Activated naive CD8-positive, alpha-beta T cell (primary cell): Measurements from ENCODE around the gene SMIM5.
A peak's percentile ranks its signal among the peaks of the same experiment; 100 is the strongest.

Source experiments
- H3K27ac Mint-ChIP-seq: one replicate; pipeline ENCODE4 v1.8.0; 2021; ENCODE audit warnings: mixed read lengths
- H3K27me3 Mint-ChIP-seq: one replicate; pipeline ENCODE4 v1.8.0; 2021; ENCODE audit warnings: mixed read lengths
- H3K36me3 Mint-ChIP-seq: one replicate; pipeline ENCODE4 v1.8.0; 2021; ENCODE audit warnings: mixed read lengths
- H3K4me1 Mint-ChIP-seq: one replicate; pipeline ENCODE4 v1.8.0; 2021; ENCODE audit warnings: low read depth, mixed read lengths
- H3K4me3 Mint-ChIP-seq: one replicate; pipeline ENCODE4 v1.8.0; 2021; ENCODE audit warnings: mild to moderate bottlenecking, mixed read lengths
- H3K9me3 Mint-ChIP-seq: one replicate; pipeline ENCODE4 v1.8.0; 2021; ENCODE audit warnings: low read depth, mixed read lengths

SMIM5 gene

GRCh38 chr17:75614556-75615270 lies 18.5 kb upstream of the SMIM5 start:
- Mint-ChIP-seq H3K4me1 (no peaks in the 10 kb centered on the region), H3K27me3 (no peaks in the 10 kb centered on the region), H3K4me3 (no peak overlapping the region), H3K9me3 (no peaks in the 10 kb centered on the region), H3K27ac (no peak overlapping the region), H3K36me3 (peaks cover 2% of the 10 kb centered on the region)

- H3K36me3 Mint-ChIP-seq: peaks cover 2% of the 10 kb centered on the region
- no peaks in the 10 kb centered on the region for H3K4me1 Mint-ChIP-seq
- no peak overlapping the region for H3K27ac Mint-ChIP-seq
- no peaks in the 10 kb centered on the region for H3K9me3 Mint-ChIP-seq
- no peaks in the 10 kb centered on the region for H3K27me3 Mint-ChIP-seq
- H3K4me3 Mint-ChIP-seq: no peak overlapping the region
These were observed 17.9 kb upstream of the SMIM5 start for GRCh38 chr17:75615301-75615700.

- no peaks in the 10 kb centered on the region for H3K4me1 Mint-ChIP-seq
- H3K27me3 Mint-ChIP-seq: no peaks in the 10 kb centered on the region
- H3K4me3 Mint-ChIP-seq: no peak overlapping the region
- no peak overlapping the region for H3K27ac Mint-ChIP-seq
- no peaks in the 10 kb centered on the region for H3K9me3 Mint-ChIP-seq
- H3K36me3 Mint-ChIP-seq: peaks cover 2% of the 10 kb centered on the region
These were observed 16.6 kb upstream of the SMIM5 start for GRCh38 chr17:75616521-75617122.

DNA sequence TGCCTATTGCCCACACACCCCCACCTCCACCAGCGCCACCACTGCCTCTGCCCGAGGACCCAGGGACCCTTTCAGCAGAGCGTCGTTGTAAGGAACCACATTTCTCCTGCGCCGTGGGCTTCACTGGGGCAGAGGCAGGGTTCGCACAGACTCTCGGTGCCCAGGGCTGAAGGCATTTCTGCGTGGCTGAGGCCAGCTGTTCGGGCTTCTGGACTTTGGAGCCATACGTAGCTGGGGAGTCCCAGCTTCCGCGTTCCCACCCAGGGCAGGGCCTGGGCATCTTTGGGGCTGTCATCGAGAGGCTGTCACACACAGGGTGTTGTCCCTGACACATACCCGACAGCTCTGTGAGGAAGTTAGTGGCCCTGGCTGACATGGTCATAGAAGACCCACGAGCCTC lies 16.0 kb upstream of the SMIM5 start:
- no peak overlapping the region for H3K4me3 Mint-ChIP-seq
- no peaks in the 10 kb centered on the region for H3K36me3 Mint-ChIP-seq
- H3K27ac Mint-ChIP-seq: no peak overlapping the region
- H3K9me3 Mint-ChIP-seq: no peaks in the 10 kb centered on the region
- H3K27me3 Mint-ChIP-seq: no peaks in the 10 kb centered on the region
- H3K4me1 Mint-ChIP-seq: no peaks in the 10 kb centered on the region

DNA sequence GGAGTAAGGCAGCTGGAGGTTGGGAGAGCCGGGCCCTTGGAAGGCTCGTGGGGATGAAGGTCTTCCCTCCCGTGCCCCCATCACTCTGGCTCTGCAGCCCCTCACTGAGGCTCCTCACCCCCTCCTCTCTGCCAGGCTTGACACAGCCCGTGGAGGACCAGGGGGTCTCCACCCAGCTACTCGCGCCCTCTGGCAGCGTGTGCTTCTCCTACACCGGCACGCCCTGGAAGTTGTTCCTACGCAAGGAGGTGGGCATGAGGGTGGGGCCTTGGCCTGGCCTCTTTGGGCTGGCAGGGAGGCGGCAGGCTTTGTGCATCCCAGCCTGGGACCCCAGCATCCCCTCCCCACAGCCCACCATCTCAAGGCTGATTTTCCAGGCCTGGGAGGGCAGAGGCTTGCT lies 15.6 kb upstream of the SMIM5 start:
- H3K36me3 Mint-ChIP-seq: no peaks in the 10 kb centered on the region
- H3K9me3 Mint-ChIP-seq: no peaks in the 10 kb centered on the region

DNA sequence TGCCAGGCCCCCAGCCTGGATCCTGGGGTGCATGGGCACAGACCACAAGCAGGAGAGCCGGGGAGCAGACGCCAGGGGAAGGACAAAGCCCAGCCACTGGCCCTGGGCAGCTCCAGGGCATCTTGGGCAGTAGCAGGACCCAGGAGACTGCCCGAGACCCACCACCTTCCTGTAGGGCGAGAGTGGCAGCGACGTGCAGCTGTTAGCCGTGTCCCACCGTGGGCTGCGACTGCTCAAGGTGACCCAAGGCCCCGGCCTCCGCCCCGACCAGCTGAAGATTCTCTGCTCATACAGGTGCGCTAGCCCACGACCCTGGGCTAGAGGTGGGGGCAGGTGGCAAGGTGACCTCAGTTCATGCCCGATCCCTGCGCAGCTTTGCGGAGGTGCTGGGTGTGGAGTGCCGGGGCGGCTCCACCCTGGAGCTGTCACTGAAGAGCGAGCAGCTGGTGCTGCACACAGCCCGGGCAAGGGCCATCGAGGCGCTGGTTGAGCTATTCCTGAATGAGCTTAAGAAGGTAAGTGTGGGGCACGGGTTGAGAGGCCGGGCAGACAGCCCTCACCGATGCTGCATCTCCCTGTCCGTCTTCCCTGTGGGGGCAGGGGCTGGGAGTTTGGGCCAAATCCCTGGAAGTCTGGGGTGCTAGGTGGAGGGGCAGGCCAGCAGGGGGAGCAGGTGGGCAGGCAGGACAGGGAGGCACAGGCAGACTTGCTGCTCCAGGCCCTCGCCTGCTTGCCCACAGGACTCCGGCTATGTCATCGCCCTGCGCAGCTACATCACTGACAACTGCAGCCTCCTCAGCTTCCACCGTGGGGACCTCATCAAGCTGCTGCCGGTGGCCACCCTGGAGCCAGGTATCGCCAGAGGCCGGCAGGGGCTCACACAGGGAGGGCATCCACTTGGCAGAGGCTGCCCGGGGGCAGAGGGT lies 13.5 kb upstream of the SMIM5 start:
- no peaks in the 10 kb centered on the region for H3K27me3 Mint-ChIP-seq

More for the DNA sequence above, 15.6 kb upstream of the SMIM5 start:
- H3K27me3 Mint-ChIP-seq: no peaks in the 10 kb centered on the region
- H3K4me3 Mint-ChIP-seq: no peak overlapping the region
- H3K4me1 Mint-ChIP-seq: no peaks in the 10 kb centered on the region
- H3K27ac Mint-ChIP-seq: no peak overlapping the region

GRCh38 chr17:75621489-75621888 lies 11.7 kb upstream of the SMIM5 start:
- no peak overlapping the region for H3K4me3 Mint-ChIP-seq
- no peaks in the 10 kb centered on the region for H3K36me3 Mint-ChIP-seq
- H3K27ac Mint-ChIP-seq: no peak overlapping the region
- no peaks in the 10 kb centered on the region for H3K27me3 Mint-ChIP-seq
- H3K4me1 Mint-ChIP-seq: no peaks in the 10 kb centered on the region
- H3K9me3 Mint-ChIP-seq: no peaks in the 10 kb centered on the region

More for the DNA sequence above, 13.5 kb upstream of the SMIM5 start:
- no peaks in the 10 kb centered on the region for H3K9me3 Mint-ChIP-seq
- H3K4me1 Mint-ChIP-seq: no peaks in the 10 kb centered on the region
- no peak overlapping the region for H3K4me3 Mint-ChIP-seq
- no peak overlapping the region for H3K27ac Mint-ChIP-seq
- H3K36me3 Mint-ChIP-seq: no peaks in the 10 kb centered on the region

DNA sequence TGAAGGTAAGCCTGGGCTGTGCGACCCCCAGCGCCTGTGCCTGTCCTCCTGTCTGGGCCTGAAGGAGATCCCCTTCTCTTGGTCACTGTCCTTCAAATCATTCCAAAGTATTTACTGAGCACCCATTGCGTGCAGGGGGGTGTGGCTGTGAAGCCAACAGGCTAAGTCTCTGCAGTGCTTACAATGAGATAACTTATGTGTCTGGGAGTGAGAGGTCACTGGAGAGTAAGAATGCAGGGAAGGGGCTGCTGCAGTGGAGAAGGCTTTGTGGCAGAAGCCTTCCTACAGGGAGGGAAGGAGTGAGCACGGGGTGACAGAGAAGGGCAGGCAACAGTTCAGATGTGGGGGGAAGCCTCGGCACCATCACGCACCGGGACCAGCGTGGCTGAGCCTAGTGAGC lies 11.2 kb upstream of the SMIM5 start:
- Mint-ChIP-seq H3K4me3 (no peak overlapping the region), H3K27ac (peak overlapping the region; percentile 64), H3K4me1 (no peaks in the 10 kb centered on the region), H3K36me3 (no peaks in the 10 kb centered on the region), H3K9me3 (no peaks in the 10 kb centered on the region), H3K27me3 (no peaks in the 10 kb centered on the region)

DNA sequence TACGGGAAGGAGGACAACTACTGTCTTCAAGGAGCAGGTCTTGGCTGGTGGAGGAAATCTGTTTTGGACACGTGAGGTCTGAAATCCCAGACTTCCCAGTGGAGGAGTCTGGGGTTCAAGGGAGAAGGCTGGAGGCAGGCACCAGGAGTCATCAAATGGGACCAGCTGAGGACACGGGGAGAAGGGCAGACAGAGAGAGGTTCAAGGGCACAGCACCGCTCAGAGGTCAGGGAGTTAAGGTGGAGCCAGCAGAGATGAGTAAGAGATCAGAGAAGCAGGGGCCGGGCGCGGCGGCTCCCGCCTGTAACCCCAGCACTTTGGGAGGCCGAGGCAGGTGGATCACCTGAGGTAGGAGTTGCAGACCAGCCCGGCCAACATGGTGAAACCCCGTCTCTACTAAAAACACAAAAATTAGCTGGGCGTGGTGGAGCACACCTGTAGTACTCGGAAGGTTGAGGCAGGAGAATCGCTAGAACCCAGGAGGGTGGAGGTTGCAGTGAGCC lies 10.4 kb upstream of the SMIM5 start:
- Mint-ChIP-seq H3K4me3 (no peak overlapping the region), H3K4me1 (no peaks in the 10 kb centered on the region), H3K27ac (no peak overlapping the region), H3K9me3 (no peaks in the 10 kb centered on the region), H3K27me3 (no peaks in the 10 kb centered on the region), H3K36me3 (no peaks in the 10 kb centered on the region)

DNA sequence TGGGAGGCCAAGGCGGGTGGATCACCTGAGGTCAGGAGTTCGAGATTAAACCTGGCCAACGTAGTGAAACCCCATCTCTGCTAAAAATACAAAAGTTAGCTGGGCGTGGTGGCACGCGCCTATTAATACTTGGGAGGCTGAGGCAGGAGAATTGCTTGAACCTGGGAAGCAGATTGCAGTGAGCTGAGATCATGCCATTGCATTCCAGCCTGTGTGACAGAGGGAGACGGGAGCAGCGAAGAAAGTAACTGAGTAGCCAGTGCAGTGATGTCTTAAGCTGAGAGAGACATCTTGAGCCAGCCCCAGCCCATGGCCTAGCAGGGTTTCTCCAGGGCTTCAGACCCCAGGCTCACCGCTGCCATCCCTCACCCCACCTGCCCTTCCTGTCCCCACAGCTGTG lies 9.8 kb upstream of the SMIM5 start:
- Mint-ChIP-seq H3K27me3 (no peaks in the 10 kb centered on the region), H3K4me3 (no peak overlapping the region), H3K27ac (no peak overlapping the region), H3K9me3 (no peaks in the 10 kb centered on the region), H3K4me1 (no peaks in the 10 kb centered on the region), H3K36me3 (no peaks in the 10 kb centered on the region)

DNA sequence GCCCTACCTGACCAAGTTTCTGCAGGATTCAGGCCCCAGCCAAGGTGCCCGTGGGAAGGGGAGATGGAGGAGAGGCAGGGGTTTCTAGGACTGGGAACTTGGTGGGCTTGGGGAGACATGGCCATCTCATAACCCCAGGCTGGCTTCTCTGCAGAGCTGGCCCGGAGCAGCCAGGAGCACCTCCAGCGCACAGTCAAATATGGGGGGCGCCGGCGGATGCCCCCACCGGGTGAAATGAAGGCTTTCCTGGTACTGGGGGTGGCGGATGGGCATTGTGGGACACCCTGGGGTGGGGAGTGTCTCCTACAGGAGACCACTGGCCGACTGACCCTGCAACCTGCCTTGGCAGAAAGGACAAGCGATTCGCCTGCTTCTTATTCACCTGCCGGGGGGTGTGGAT lies 9.2 kb upstream of the SMIM5 start:
- no peaks in the 10 kb centered on the region for H3K27me3 Mint-ChIP-seq
- no peaks in the 10 kb centered on the region for H3K36me3 Mint-ChIP-seq
- H3K4me1 Mint-ChIP-seq: no peaks in the 10 kb centered on the region
- no peak overlapping the region for H3K27ac Mint-ChIP-seq
- no peaks in the 10 kb centered on the region for H3K9me3 Mint-ChIP-seq
- no peak overlapping the region for H3K4me3 Mint-ChIP-seq

DNA sequence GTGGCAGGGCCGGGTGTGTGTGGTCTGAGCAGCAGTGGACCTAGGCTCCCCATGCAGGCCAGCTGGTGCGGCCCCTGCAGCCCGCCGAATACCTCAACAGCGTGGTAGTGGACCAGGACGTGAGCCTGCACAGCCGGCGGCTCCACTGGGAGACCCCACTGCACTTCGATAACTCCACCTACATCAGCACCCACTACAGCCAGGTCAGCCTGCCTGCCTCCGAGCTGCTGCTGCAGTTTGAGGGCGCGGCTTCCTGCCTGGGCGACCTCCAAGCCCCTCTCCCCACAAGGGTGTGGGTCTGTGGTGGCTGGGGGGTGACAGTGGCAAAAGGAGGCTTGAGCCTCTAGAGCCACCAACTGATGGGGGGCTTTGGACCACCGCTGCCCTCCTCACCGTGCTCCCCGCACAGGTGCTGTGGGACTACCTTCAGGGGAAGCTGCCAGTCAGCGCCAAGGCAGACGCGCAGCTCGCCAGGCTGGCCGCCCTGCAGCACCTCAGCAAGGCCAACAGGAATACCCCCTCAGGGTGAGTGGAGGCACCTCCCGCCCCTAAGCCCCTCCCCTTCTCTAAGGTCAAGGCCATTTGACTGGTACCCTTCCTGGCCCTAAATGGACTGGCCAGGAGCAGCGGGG lies 8.4 kb upstream of the SMIM5 start:
- no peak overlapping the region for H3K4me3 Mint-ChIP-seq
- no peak overlapping the region for H3K27ac Mint-ChIP-seq
- no peaks in the 10 kb centered on the region for H3K4me1 Mint-ChIP-seq
- no peaks in the 10 kb centered on the region for H3K9me3 Mint-ChIP-seq
- H3K36me3 Mint-ChIP-seq: no peaks in the 10 kb centered on the region
- no peaks in the 10 kb centered on the region for H3K27me3 Mint-ChIP-seq

DNA sequence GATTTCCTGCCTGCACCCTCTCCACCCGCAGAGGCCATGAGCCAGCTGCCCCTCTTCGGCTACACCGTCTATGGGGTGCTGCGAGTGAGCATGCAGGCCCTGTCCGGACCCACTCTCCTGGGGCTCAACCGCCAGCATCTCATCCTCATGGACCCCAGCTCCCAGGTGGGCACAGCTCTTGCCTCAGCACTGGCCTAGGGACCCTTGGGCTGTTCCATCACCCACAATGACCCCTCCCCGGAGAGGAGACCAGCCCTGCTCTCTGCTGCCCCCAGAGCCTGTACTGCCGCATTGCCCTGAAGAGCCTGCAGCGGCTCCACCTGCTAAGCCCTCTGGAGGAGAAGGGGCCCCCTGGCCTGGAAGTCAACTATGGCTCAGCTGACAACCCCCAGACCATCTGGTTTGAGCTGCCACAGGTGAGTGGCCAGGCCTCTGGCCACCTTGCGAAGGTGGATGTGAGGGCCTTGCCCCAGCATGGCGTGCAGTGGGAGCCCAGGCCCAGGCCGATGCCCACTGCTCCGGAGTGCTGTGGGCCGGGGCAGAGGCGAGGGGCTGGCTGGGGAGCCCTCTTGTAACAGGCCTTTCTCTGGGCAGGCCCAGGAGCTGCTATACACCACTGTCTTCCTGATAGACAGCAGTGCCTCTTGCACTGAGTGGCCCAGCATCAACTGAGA lies 7.3 kb upstream of the SMIM5 start:
- no peaks in the 10 kb centered on the region for H3K36me3 Mint-ChIP-seq
- no peaks in the 10 kb centered on the region for H3K4me1 Mint-ChIP-seq
- no peak overlapping the region for H3K27ac Mint-ChIP-seq
- H3K27me3 Mint-ChIP-seq: no peaks in the 10 kb centered on the region
- H3K9me3 Mint-ChIP-seq: no peaks in the 10 kb centered on the region
- no peak overlapping the region for H3K4me3 Mint-ChIP-seq

- Mint-ChIP-seq H3K4me1 (no peaks in the 10 kb centered on the region), H3K27ac (no peak overlapping the region)
These were observed 6.7 kb upstream of the SMIM5 start for GRCh38 chr17:75626496-75627038.

More at GRCh38 chr17:75626496-75627038, 6.7 kb upstream of the SMIM5 start:
- Mint-ChIP-seq H3K27me3 (no peaks in the 10 kb centered on the region), H3K36me3 (no peaks in the 10 kb centered on the region), H3K4me3 (no peak overlapping the region), H3K9me3 (no peaks in the 10 kb centered on the region)
